ENCODE data around the gene C1QTNF9.
"Not testable (repeated sequence)": the region's sequence is repeated elsewhere in the genome, so short reads cannot be mapped to it uniquely, and the experiment has no call there.

Gene C1QTNF9

GRCh38 chr13:24361113-24361512 is 51.7 kb downstream of the C1QTNF9 start:
- no peak for DNase-seq (ENCODE audit: low spot score)

- DNase-seq (ENCODE audit: low spot score) = no peak
These were observed 52.5 kb downstream of the C1QTNF9 start for GRCh38 chr13:24361852-24362366.

GRCh38 chr13:24362435-24362952 is 53.1 kb downstream of the C1QTNF9 start:
- DNase-seq (ENCODE audit: low spot score) = no peak

GRCh38 chr13:24365191-24365590 is 55.8 kb downstream of the C1QTNF9 start:
- DNase-seq (ENCODE audit: low spot score) = no peak

GRCh38 chr13:24366315-24366714 is 56.9 kb downstream of the C1QTNF9 start:
- not testable (repeated sequence) for DNase-seq (ENCODE audit: low spot score)

- not testable (repeated sequence) for DNase-seq (ENCODE audit: low spot score)
These were observed 61.9 kb downstream of the C1QTNF9 start for GRCh38 chr13:24371273-24371672.
